GM21423 (cell line): ENCODE results near the gene CASP6.
"Not testable (repeated sequence)": the region's sequence is repeated elsewhere in the genome, so short reads cannot be mapped to it uniquely, and the experiment has no call there.

Source experiments
- ATAC-seq: cut with Tn5 transposase; IDR thresholded peaks from one replicate; pipeline ENCODE4 v1.9.1; 2021; ENCODE audit warnings: mild to moderate bottlenecking, moderate library complexity; ENCODE audit not compliant: unreplicated experiment

Gene CASP6

DNA sequence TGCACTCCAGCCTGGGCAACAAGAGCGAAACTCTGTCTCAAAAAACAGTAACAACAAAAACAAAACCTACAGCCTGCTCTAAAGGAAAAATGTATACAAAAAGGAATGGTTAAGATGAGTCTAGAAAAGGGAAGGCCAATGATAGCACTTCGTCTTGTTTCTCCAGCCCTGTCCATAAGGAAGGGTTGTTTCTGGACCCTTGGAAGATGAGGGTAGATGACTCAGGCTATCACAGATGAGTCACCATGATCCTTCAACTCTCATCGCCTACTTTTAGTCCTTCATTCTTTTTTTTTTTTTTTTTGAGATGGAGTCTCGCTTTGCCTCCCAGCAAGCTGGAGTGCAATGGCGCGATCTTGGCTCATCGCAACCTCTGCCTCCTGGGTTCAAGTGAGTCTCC, 17.8 kb upstream of the CASP6 start:
- no peak for ATAC-seq

GRCh38 chr4:109719604-109720003, 16.4 kb upstream of the CASP6 start:
- no peak for ATAC-seq

- no peak for ATAC-seq
Measured at GRCh38 chr4:109718759-109719158, 15.5 kb upstream of the CASP6 start.

DNA sequence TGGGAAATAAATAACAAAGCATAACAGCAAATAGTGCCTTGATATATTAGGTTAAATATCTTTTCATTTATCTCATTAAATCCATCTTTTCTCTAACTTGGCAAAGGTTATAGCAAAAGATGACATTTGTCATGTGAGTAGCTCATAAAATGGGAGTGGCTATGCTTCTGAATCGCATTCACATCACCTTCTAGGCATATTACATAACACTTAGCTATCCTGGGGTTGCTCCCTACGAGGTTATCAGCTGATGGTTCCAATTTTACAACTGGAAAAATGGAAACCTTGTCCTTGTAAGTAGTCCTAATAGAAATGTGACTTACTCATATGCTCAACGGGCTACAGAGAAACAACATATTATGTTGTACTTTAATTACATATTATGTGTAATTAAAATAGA, 10.3 kb upstream of the CASP6 start:
- ATAC-seq: no peak

DNA sequence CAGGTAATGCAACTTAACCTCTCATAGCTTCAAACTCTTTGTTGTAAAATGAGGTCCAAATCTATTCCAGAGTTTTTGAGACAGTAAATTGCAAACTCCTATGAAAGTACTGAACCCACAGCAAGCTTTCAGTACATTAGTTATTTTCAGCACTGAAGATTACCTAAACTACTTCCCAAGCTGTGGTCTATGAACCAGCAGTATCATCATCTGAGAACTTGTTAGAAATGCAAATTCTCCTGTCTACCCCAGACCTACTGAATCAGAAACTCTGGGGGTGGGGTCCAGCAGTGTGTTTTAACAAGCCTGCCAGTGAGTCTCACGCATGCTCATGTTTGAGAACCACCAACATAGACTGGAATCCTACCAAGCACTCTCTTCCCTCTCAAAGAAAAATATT, 5.7 kb upstream of the CASP6 start:
- ATAC-seq: peak; percentile 88

DNA sequence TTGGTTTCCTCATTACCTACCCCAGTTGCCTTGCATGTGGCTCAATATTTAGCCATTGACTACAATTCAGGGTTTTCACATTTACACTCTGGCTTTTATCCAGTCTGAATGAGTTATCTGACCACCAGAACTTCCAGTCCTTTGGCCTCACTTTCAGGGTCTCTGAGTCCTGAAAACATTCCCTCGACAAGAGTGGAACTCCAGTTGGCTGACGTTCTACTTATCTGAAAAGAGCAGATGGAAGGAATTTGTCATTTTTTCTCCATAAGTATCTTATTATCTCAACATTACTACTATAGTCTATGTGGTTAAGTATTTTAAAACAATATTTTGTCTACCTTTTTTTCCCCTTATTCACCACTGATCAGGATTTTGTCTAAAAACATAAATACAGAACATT, 5.2 kb upstream of the CASP6 start:
- ATAC-seq: no peak

GRCh38 chr4:109703664-109704361, 568 bp upstream of the CASP6 start:
- ATAC-seq: no peak

DNA sequence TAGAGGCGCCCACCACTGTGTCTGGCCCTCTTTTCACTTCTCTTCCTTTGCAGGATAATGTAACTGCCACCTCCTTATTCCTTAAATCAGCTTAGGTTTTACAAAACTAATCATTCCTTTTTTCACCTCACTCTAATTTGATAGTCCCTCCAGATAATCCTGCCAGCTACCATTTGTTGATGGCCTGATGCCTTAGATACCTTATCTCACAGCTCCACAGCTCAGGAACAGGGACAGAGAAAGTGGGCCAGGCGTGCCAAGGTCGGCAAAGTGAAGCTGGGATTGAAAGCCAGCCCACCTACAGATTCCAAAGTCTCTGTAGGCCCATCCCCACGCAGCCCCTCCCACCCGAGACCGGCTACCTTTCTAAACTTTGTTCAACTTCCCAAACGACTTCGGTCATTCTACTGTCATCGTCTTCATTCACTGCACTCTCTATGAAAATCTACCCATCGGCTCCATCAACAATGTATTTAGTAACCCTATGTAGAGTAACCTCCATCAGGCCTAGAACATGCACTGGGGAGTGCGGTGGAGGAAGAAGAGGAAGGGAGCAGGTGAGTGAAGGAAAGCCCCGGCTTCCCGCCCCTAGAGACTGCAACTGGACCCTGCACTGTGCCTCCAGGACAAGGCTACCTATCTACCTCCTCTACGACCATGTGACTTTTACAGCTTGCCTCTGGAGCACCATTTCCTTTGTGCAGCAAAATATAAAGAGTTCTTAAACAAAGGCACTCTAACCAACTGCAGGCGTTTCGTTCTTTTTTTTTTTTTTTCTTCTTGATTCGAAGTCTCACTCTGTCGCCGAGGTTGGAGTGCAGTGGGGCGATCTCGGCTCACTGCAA, 1.5 kb downstream of the CASP6 start:
- ATAC-seq: no peak

- ATAC-seq: no peak
Measured at GRCh38 chr4:109699553-109700225, 3.6 kb downstream of the CASP6 start.

DNA sequence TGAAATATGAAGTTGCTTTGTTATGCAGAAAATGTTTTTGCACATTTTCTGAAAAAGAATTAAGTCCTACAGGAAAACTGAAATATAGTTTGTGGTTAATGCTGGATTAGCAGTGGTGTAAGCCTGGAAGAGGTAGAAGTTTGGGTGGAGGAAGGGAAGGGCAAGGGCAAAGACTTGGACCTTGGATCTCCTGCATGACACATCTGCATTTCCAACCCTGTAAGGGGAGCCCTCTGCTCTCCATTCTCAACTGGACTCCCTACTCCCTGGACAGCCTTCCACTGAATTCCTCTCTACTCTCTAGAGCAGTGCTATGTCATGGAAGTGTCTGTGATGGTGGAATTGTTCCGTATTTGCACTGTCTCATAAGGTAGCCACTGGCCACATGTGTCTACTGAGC, 4.6 kb downstream of the CASP6 start:
- ATAC-seq: no peak

DNA sequence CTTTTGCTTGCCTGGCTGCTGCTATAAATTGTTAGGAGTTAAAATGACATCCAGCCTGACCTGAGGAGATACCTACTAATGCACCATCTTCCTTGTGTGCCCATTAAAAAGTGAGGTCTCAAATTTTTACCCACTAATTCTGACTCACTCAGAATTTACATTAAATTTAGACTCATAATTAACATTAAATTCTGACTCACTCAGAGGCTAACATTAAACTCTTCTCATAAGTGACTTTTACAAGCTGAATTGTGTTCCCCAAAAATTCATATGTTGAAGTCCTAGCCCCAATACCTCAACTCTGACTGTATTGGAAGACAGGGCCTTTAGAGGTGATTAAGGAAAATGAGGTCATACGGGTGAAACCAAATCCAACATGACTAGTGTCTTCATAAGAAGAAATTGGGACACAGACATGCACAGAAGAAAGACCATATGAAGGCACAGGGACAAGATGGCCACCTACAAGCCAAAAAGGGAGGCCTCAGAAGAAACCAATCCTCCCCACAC, 11.8 kb downstream of the CASP6 start:
- no peak for ATAC-seq

- peak; percentile 98 for ATAC-seq
Measured at GRCh38 chr4:109690690-109691410, 12.4 kb downstream of the CASP6 start.

- no peak for ATAC-seq
Measured at GRCh38 chr4:109684727-109685126, 18.5 kb downstream of the CASP6 start.

DNA sequence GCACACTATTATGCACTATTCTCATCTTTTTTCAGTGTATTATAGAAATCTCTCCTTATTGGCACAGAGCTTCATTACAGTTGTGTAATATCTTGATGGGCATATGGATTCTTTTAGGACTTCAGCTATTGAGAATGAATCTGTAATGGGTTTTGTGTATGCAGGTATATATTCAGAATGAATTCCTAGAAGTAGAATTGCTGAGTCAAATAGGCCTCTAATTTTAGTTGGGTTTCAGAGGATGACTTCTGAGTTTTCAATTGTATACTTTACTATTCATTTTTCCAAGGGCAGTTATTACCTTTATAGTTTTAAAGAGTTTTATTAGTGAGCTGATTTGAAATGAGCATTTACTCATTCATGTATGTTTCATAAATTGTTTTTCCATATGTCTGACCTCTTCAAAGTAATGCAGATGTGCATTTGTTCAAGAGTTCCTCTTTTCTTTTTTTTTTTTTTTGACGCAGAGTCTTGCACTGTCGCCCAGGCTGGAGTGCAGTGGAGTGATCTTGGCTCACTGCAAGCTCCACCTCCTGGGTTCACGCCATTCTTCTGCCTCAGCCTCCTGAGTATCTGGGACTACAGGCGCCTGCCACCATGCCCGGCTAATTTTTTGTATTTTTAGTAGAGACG, 19.5 kb downstream of the CASP6 start:
- ATAC-seq: no peak

DNA sequence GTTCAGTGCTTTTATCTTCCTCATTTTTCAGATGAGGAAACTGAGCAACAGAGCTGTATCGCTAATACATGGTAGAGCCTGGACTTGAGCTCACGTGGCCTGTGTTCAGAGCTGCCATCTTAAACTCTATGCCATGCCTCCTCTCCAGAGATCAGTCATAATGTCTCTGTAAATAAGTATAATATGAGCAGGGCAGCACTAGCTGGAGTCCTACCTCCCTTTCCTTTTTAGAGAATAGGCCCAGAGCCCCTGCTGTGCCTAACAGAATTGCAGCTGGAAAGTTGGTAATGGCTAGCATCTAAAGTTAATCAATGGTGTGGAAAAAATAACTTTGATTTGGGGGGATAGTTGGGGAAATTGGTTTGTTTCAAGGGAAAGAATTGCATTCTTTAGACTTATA, 20.4 kb downstream of the CASP6 start:
- no peak for ATAC-seq

DNA sequence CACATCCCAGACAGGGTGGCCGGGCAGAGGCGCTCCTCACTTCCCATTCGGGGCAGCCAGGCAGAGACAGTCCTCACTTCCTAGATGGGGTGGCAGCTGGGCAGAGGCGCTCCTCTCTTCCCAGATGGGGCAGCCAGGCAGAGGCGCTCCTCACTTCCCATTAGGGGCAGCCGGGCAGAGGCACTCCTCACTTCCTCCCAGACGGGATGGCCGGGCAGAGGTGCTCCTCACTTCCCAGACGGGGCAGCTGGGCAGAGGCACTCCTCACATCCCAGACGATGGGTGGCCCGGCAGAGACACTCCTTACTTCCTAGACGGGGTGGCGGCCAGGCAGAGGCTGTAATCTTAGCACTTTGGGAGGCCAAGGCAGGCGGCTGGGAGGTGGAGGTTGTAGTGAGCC, 24.3 kb downstream of the CASP6 start:
- ATAC-seq: not testable (repeated sequence)

DNA sequence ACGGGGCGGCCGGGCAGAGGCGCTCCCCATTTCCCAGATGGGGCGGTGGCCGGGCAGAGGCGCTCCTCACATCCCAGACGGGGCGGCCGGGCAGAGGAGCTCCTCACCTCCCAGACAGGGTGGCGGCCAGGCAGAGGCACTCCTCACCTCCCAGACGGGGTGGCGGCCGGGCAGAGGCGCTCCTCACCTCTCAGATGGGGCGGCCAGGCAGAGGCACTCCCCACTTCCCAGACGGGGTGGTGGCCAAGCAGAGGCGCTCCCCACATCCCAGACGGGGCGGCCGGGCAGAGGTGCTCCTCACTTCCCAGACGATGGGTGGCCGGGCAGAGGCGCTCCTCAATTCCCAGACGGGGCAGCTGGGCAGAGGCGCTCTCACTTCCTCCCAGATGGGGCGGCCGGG, 24.8 kb downstream of the CASP6 start:
- ATAC-seq: not testable (repeated sequence)

DNA sequence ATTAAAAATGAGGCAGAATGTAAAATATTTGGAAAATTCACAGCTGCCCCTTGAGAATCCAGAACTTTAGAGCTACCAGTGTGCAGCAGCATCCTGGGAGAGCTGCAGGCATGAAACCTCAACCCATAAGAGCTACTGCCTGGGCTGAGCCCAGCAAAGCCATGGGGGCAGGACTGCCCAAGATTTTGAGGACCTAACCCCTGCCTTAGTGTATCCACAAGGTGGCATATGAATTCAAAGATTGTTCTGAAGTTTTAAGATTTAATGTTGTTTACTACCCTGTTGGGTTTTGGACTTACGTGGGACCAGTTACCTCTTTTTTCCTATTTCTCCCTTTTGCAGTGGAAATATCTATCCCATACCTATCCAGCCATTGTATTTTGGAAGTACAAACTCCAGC, 26.4 kb downstream of the CASP6 start:
- ATAC-seq: no peak

GRCh38 chr4:109675843-109676242, 27.4 kb downstream of the CASP6 start:
- ATAC-seq: no peak

DNA sequence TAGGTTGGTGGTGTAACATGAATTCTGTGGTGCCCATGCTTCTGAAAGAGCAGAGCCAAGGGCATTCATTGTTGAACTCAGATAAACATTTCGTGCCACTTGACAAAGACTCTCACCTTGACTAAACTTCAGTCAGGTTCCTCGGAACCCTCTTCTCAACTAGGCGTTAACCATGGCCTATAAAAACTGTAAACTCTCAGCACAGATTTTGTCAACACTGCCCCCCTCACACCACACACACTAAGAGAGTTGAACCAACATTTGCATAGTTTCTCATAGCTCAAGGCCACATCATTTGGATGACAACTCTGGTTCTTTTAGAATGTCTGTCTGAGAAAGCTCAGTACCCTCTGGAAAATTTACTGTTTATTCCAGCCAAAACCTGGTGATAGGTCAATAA, 28.1 kb downstream of the CASP6 start:
- ATAC-seq: peak; percentile 52

- ATAC-seq: no peak
Measured at GRCh38 chr4:109673303-109673702, 29.9 kb downstream of the CASP6 start.
